ENCODE data around the gene CKLF. TPM values are rescaled to one million over a fixed set of nuclear protein-coding genes. Genes with fewer than 3 reads are reported as not detected.
A peak's percentile ranks its signal among the peaks of the same experiment; 100 is the strongest.
"Not testable (repeated sequence)": the region's sequence is repeated elsewhere in the genome, so short reads cannot be mapped to it uniquely, and the experiment has no call there.

Gene CKLF
- total RNA-seq, 2 donors from 2014 or later = 22.5 to 40.7 TPM

GRCh38 chr16:66514980-66515595 lies 37.3 kb upstream of the CKLF start:
- H3K9ac ChIP-seq (ENCODE audit: extremely low read depth, low read length, poor library complexity, severe bottlenecking); H3K4me3 Mint-ChIP-seq; H3K4me3 ChIP-seq (ENCODE audit: low read length); DNase-seq; H3K27me3 ChIP-seq (ENCODE audit: control insufficient read depth, insufficient read depth, low read length, poor library complexity, severe bottlenecking); H3K27me3 Mint-ChIP-seq (ENCODE audit: insufficient read depth); H3K9me3 Mint-ChIP-seq; H3K9me3 ChIP-seq (ENCODE audit: control insufficient read depth, low read length); H3K27ac ChIP-seq (ENCODE audit: low read depth, low read length); H3K4me1 ChIP-seq (ENCODE audit: control insufficient read depth, insufficient read depth, low read length); H3K36me3 ChIP-seq (ENCODE audit: control insufficient read depth, insufficient read depth, low read length): not testable (repeated sequence)
- H3K36me3 Mint-ChIP-seq (ENCODE audit: low read depth) = peaks cover 19% of the 10 kb centered on the region
- peaks cover 23% of the 10 kb centered on the region for H3K4me1 Mint-ChIP-seq
- WGBS, 2 experiments (ENCODE audit: insufficient coverage in 1 of 2, insufficient read length in 1 of 2) = 94 to 100% methylated on average over 3 to 8 of the region's 10 CpGs
- H3K27ac Mint-ChIP-seq = peak overlapping the region; percentile 68

GRCh38 chr16:66515596-66516508 lies 36.5 kb upstream of the CKLF start:
- peak; percentile 55 for TF ChIP-seq CTCF (conservative IDR thresholded peaks at IDR 0.05)
- Mint-ChIP-seq H3K27me3 (ENCODE audit: insufficient read depth) (no peaks in the 10 kb centered on the region), H3K36me3 (ENCODE audit: low read depth) (peaks cover 19% of the 10 kb centered on the region), H3K4me3 (no peak overlapping the region), H3K9me3 (peaks cover 8% of the 10 kb centered on the region), H3K4me1 (peaks cover 23% of the 10 kb centered on the region), H3K27ac (peak overlapping the region; percentile 64)
- Histone ChIP-seq H3K4me3 (ENCODE audit: low read length) (no peak overlapping the region), H3K4me1 (ENCODE audit: control insufficient read depth, insufficient read depth, low read length) (no peaks in the 10 kb centered on the region), H3K27me3 (ENCODE audit: control insufficient read depth, insufficient read depth, low read length, poor library complexity, severe bottlenecking) (no peaks in the 10 kb centered on the region), H3K9ac (ENCODE audit: extremely low read depth, low read length, poor library complexity, severe bottlenecking) (no peak overlapping the region), H3K36me3 (ENCODE audit: control insufficient read depth, insufficient read depth, low read length) (no peaks in the 10 kb centered on the region), H3K27ac (ENCODE audit: low read depth, low read length) (no peak overlapping the region), H3K9me3 (ENCODE audit: control insufficient read depth, low read length) (no peaks in the 10 kb centered on the region)
- DNase-seq = peak; percentile 71
- 89 to 92% methylated on average over 9 to 12 of the region's 12 CpGs for WGBS, 2 experiments (ENCODE audit: insufficient coverage in 1 of 2, insufficient read length in 1 of 2)

GRCh38 chr16:66516509-66516807 lies 35.9 kb upstream of the CKLF start:
- DNase-seq = no peak
- H3K36me3 Mint-ChIP-seq (ENCODE audit: low read depth) = peaks cover 19% of the 10 kb centered on the region
- 92 to 97% methylated on average over 6 to 8 of the region's 8 CpGs for WGBS, 2 experiments (ENCODE audit: insufficient coverage in 1 of 2, insufficient read length in 1 of 2)
- H3K27ac ChIP-seq (ENCODE audit: low read depth, low read length) = no peak overlapping the region
- H3K9ac ChIP-seq (ENCODE audit: extremely low read depth, low read length, poor library complexity, severe bottlenecking) = no peak overlapping the region
- no peaks in the 10 kb centered on the region for H3K27me3 Mint-ChIP-seq (ENCODE audit: insufficient read depth)
- H3K9me3 Mint-ChIP-seq = peaks cover 8% of the 10 kb centered on the region
- no peaks in the 10 kb centered on the region for H3K27me3 ChIP-seq (ENCODE audit: control insufficient read depth, insufficient read depth, low read length, poor library complexity, severe bottlenecking)
- H3K4me3 ChIP-seq (ENCODE audit: low read length) = no peak overlapping the region
- H3K9me3 ChIP-seq (ENCODE audit: control insufficient read depth, low read length) = no peaks in the 10 kb centered on the region
- H3K27ac Mint-ChIP-seq = peak overlapping the region; percentile 64
- H3K4me1 ChIP-seq (ENCODE audit: control insufficient read depth, insufficient read depth, low read length) = no peaks in the 10 kb centered on the region
- H3K36me3 ChIP-seq (ENCODE audit: control insufficient read depth, insufficient read depth, low read length) = no peaks in the 10 kb centered on the region
- peaks cover 23% of the 10 kb centered on the region for H3K4me1 Mint-ChIP-seq
- no peak for TF ChIP-seq CTCF (conservative IDR thresholded peaks at IDR 0.05)
- no peak overlapping the region for H3K4me3 Mint-ChIP-seq

All from endodermal cell (in vitro differentiated cells).